Stimulated activated CD4-positive, alpha-beta T cell treated with anti-CD3 and anti-CD28 coated beads, Interleukin-1b, Interleukin-23, amount 100 ng/mL, for 24 hours (primary cell): Measurements from ENCODE around the gene DUSP8.
"Not testable (repeated sequence)": the region's sequence is repeated elsewhere in the genome, so short reads cannot be mapped to it uniquely, and the experiment has no call there.

ENCODE experiments used
- DNase-seq, 4 experiments: peaks; one replicate each; pipeline ENCODE4 v3.0.0-alpha.2; 2020; ENCODE audit warnings: low read depth in 4 of 4, low spot score in 1 of 4

DUSP8 gene

DNA sequence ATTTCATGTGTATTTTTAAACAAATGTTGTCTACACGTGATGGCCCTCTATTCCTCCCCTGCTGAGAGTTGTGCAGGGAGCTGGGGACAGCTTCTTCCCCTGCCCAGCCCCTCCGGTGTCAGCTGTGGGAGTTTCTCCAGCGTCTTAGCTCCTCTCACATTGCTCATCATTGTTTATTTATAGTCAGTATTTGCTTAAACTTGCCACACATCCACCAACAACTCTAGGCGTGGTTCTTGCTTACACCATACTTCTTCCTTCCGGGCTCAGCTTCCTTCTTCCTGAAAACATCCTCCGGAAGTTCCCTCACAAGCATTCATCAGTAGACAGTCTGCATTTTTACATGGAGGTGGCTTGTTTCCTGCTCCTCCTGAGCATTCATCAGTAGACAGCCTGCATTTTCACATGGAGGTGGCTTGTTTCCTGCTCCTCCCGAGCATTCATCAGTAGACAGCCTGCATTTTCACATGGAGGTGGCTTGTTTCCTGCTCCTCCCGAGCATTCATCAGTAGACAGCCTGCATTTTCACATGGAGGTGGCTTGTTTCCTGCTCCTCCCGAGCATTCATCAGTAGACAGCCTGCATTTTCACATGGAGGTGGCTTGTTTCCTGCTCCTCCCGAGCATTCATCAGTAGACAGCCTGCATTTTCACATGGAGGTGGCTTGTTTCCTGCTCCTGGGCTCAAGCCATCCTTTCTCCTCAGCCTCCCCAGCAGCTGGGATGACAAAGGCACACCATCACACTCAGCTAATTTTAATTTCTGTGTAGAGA, 17.3 kb upstream of the DUSP8 start:
- not testable (repeated sequence) for DNase-seq

DNA sequence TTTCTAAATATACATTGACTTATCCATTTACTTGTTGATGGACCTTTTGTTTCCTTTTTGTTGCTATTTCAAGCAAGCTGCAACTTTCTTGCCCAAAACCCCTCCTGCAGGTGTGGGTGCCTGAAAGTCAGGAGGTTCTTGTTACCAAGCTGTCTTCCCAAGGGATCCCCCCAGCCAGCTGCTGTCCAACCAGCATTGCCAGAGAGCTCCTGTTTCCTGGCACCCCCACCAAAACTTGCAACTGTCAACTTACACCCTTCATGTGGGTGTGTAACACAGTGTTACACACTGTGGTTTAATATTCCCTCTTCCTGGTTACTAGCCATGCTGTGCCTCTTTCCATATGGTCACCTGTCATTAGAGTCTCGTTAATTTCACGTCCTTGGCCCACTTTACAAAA, 14.6 kb upstream of the DUSP8 start:
- DNase-seq = no peak

DNA sequence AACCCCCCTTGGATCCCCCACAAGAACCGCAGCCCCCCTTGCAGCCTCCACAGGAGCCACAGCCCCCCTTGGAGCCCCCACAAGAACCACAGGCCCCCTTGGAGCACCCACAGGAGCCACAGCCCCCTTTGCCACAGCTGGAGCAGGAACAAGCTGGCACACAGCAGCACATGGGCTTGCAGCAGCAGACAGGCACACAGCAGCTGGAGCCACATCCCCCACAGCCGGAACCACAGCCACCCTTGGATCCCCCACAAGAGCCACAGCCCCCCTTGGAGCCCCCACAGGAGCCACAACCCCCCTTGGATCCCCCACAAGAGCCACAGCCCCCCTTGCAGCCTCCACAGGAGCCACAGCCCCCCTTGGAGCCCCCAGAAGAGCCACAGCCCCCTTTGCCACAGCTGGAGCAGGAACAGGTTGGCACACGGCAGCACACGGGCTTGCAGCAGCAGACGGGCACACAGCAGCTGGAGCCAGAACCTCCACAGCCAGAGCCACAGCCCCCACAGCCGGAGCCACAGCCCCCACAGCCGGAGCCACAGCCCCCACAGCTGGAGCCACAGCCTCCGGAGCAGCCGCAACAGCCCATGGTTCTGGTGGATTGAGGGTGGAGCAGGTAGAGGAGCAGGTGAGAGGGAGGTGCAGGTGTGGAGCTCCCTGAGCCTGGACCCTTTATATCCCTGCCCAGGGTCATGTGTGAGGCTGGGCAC, 12.7 kb upstream of the DUSP8 start, which contains the start of gene KRTAP5-1:
TSS of gene KRTAP5-1 (minus strand) at position 623 of the 710 bp plus-strand sequence. CDS start at position 589, 34 bp downstream.
- DNase-seq = not testable (repeated sequence)

DNA sequence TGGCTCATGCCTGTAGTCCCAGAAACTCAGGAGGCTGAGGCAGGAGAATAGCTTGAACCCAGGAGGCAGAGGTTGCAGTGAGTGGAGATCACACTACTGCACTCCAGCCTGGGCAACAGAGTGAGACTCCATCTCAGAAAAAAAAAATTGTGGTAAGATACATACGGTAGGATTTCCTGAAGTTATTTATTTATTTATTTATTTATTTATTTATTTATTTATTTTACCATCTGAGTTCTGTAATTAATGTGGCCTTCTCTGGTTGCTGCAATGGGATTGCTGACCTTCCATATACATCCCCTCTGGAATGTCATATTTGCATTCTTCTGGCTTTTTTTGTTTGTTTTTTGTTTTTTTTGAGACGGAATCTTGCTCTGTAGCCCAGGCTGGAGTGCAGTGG, 10.8 kb upstream of the DUSP8 start:
- not testable (repeated sequence) for DNase-seq

DNA sequence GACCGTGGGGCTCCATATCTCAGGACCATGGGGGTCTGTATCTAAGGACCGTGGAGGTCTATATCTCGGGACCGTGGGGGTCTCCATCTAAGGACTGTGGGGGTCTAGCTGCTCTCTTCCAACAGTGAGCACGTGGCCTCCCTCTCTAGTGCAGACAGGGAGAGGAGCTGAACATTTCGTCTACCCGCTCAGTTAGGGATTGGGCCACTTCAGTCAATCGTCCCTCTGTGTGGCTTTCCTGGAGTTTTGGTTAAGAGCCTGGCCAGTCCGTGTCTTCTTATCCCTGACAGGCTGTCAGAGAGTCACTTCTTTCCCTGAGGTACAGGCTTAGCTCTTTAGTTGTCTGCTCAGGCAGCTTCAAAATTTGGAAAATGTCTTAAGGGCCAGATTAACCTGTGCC, 9.9 kb upstream of the DUSP8 start:
- no peak for DNase-seq

DNA sequence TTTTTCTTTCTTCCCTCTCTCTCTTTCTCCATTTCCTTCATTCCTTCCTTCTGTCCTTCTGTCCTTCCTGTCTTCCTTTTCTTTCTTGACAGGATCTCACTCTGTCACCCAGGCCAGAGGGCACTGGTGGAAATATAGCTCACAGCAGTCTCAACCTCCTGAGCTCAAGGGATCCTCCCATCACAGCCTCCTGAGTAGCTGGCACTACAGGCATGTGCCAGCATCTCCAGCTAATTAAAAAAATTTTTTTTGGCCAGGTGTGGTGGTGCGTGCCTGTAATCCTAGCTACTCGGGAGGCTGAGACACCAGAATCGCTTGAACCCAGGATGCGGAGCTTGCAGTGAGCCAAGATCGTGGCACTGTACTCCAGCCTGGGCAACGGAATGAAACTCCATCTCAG, 4.8 kb upstream of the DUSP8 start:
- no peak for DNase-seq

DNA sequence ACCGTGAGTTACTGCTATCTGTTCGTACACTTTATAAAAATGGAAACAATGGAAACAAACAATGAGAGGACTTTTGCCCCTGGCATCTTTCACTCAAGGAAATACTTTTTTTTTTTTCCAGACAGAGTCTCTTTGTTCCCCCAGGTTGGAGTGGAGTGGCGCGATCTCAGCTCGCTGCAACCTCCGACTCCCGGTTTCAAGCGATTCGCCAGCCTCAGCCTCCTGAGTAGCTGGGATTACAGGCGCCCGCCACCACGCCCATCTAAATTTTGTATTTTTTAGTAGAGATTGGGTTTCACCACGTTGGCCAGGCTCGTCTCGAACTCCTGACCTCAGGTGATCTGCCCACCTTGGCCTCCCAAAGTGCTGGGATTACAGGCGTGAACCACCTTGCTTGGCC, 3.7 kb upstream of the DUSP8 start:
- not testable (repeated sequence) for DNase-seq

DNA sequence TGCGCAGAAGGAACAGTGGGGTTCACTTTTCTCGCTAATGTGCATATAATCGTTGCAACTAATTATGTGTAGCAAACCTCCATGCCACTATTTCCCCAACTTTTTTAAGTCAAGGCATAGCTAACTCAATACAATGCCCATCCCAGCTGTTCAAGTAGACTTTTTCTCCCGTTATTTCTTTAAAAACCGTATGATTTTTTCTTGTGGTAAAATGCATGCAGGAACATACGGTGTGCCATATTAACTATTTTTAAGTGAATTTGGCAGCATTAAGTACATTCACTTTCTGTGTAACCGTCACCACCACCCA, 2.8 kb upstream of the DUSP8 start:
- no peak for DNase-seq

DNA sequence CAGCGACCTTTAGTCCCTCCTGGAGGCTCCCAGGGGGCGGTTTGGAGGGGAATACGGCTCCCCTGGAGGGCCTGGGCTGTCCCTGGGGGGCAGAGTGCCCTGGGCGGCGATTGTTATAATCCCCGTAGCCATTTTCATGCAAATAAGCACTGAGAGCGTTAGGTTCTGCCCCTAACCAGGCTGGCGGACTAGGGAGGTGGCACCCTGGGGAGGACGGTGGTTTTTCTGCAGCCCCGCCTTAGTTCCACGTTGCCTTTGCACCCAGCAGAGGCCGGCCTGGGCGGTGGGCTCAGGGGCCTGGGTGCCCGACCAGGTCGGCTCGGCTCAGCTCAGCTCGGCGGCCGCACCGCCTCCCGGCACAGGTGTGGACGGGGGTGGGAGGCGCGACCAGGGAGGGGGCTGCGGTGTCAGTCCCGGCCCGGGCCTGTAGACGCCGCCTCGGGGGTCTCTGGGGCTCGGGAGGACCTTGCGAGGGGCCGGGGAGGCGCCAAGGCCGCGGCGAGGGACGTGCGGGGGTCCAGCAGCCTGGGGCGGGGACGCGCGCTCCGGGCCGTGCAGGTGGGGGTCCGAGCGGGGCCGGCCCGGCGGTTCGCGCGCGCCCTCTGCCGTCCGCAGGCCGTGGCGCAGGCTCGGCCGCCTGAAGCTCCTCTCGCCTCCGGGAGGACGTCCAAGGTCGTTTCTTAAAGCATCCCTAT, 2.3 kb upstream of the DUSP8 start:
- no peak for DNase-seq

DNA sequence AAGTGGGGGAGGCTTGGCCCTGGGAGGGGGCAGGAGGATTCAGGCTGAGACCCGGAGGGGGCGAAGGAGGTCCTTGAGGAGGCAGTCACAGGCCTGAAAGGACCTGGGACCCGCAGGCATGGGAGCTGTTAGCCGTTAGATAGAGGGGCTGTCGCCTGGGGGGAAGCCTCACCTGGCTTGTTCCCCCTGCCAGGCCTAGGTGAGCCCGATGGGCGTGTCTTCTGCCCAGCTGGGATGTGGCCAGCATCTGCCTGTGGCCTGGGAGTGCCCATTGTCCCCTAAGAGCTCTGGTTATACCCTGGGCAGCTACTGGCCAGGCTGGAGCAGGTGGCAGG, 1.8 kb upstream of the DUSP8 start:
- no peak for DNase-seq

DNA sequence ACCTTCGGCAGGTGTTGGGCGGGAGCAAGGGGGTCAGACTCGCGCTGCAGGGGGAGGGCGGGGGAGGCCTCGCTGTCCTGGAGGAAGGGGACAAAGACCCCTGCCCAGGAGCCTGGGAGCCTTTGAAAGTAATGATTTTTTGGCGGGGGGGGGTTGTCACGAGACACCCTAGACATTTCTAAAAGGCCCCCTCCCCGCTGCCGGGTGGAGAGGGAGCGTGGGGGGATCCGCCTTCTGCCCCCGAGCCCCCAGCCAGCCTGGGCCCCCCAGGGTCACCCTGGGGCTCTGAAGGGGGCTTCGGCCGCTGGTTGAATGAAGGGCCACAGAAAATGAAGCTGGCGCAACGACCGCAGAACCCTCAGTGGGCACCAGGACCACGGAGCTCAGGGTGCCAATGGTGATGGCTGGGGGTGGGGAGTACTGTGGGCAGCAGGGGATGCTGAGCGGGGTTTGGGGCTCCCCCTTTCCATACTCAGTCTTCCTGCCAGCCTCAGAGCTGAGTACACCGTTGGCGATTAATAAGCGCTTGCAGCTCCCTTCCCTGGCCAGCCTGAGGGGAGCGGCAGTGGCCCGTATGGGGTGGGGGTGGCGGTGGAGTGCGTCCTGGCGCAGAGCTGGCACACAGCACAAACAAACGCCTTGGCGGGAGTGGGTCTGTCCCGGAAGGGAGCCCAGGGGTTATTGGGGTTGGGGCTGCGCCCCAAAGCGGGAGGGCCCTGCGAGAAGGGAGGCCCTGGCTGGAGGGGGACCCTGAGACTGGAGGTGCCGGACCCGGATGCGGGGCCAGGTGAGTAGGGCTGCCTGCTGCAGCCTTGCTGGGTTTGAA, 1.2 kb upstream of the DUSP8 start:
- DNase-seq = no peak

DNA sequence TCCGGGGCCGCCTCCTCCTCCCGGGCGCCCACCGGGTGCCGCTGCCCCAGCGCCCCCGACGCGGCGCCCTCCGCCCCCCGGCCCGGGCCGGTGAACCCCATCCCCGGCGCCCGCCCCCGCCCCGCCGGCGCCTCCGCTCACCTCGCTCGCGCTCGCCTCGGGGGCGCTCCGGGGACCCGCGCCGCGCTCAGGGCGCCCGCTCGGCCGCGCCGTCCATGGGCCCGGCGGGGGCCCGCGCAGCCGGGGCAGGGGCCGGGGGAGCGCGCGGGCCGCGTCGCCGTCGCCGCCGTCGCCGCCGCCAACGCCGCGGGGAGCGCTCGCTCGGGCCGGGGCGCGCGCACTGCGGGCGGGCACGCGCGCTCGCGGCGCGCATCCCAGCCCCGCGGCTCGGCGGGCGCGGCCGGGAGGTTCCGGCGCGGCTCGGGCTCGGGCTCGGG, 293 bp downstream of the DUSP8 start:
- DNase-seq = no peak

DNA sequence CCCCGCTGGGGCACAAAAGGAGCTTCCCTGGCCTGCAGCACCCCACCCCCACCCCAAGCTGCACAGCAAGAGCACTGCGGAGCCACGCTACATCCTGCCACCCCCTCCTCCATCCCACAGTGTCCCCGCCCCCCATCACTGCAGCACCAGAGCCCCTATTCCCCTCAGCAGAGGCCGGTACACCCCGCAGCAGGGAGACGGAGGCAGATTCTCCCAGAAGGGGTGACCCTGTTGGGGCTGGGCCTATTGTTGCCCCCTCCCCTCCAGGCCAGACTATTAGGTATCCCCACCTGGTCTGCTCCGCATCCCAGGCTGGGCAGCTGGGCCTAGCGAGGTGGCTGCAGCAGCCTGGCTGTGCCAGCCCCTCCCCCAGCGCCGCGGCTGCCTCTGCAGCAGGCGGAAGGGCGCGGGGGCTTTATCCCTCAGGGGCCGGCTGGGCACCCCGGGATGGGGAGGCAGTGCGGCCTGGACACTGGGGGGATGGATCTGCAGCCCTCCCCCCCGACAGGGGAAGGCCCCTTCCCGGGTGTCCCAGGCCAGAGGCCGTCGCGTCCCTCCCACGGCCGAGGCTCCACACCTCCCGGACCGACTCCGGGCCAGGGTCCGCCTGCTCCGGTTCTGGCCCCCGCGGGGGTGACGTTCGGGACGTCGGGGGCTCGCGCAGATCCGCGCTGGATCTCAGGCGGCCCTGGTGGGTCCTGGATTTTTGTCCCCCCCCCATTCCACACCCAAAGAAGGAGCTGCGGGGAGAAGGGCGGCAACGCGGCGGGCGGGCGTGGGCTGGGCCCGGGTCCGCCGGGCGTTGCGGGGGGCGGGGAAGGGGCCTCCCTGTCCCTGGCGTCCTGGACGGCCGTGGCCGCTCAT, 943 bp downstream of the DUSP8 start:
- no peak for DNase-seq

DNA sequence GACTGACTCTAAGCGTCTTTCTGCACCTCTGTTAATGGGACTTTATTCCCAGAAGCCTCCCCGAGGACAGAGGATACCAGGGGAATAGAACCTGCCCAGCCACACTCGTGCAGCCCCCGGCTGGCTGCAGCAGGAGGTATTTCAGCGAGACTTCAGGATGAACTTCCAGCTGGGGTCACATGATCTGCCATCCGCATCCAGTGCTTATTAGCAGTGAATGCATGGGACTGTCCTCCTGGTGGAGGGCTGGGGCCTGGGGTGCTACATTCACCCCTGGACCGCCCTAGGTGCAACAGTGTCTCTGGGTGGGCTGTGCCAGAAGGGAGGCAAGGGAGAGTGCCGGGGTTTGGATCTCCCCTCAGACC, 1.6 kb downstream of the DUSP8 start:
- no peak for DNase-seq

DNA sequence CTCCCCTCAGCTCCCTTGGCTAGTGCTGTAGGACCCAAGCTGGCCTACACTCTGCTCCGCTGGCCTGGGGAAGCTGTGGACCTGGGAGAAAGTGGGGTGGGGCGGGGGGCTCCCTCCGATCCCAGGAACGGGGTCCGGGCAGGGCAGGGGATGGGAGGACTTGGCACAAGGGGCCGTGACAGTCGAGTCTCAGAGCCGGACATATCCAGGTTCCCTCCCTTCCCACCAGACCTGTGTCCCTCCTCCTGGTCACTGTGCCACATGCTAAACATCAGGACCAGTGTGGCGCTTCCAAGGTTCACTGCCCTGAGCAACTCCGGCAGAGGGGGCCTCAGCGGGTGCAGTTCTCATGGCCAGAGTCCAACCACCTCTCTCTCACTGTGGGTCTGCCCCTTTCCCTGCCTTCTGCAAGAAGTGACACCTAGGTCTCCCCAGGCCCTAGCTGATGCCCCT, 2.0 kb downstream of the DUSP8 start:
- DNase-seq = no peak

DNA sequence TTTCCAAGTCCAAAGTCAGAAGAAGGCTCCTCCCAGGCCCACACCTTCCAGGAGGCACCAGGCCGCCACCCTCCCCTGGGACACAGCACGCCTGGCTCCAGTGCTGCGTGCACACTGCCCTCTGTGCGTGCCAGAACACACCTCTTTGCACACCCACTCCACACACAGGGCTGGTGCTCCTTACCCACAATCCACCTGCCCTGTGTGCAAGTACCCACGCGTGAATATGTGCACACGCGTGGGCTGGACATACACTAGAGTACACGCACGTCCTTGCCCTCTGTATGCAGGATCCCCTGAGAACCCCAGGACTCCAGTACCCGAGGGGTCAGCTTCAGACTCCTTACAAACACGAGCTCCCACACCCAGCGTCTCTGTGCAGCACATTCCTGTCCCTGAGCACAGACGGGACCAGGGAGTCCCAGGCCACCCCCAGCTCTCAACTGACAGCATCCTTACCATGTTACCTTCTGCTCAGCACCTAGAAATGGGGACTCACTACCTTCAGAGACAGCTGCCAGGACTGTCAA, 2.8 kb downstream of the DUSP8 start:
- no peak for DNase-seq

DNA sequence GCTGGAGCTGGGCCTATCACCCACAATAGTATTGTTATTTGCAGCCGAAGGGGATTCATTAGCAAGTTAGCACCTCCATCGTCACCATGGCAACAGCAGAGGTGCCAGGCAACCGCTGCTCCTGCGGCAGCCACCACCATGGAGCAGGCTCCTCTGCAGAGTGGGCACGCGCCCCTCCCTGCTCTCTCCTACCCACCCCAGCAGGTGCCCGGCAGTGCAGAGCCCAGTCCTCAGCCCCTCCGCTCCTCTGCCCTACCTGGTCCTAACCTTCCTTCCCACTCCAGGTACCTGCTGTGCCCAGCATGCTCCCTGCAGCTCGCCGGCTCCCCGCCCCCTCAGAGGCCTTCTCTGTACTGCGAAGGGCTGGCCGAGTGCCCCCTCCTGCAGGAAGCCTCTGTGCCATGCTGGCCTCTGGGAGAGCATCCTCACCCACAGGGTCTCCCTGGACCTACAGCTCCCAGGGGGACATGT, 3.6 kb downstream of the DUSP8 start:
- no peak for DNase-seq

DNA sequence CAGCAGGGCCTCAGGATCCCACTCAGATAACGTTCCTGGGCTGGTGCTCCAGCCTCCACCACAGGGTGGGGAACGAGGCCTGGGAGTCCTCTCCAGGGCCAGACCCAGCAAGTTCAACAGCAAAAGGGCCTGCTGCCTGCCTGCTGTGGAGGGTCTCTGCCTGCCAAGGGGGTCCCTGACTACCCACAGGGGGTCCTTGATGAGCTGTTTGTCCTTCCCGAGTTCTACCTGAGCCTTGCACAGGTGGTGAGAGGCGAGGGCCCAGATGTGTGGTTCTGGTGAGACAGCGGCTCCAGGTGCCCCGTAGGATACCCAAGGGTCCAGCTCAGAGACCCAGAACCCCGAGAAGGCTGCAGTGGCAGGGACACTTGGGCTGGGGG, 4.4 kb downstream of the DUSP8 start:
- no peak for DNase-seq

DNA sequence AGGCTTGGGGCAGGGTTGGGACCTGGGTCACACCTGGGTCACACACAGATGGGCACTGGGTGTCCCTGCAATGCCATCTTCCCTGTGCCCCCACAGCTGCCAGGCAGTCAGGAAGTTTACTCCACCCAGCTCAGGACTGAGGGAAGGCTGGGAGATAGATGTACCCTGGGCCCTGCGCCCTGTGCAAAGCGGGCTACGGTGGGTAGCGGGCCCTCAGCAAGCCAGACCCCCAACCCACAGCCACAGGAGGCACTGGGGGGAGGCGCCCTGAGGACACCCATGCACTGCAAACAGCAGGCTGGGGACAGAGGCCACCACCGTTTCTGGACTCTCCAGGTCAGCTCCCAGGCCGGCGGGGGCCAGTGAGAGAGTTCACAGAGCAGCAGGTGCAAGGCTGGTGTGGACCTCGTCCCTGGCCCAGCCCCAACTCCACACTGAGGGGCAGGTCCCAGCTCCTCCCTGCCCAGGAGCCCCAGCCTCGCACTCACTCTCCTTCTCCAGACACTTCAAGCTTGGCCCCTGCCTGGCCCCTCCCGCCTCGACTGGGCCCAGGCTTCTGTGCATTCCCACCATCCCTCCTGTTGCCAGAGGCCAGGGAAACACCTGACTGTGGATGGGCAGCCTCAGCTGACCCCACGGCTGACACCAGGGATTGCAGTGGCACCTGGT, 4.9 kb downstream of the DUSP8 start:
- DNase-seq = no peak
